Stimulated activated CD4-positive, alpha-beta T cell treated with anti-CD3 and anti-CD28 coated beads, TNF-alpha, amount 100 ng/mL, for 24 hours (primary cell): ENCODE data around the gene C13orf46.
"Not testable (repeated sequence)": the region's sequence is repeated elsewhere in the genome, so short reads cannot be mapped to it uniquely, and the experiment has no call there.

Experiments
- DNase-seq, 3 experiments: peaks; one replicate each; pipeline ENCODE4 v3.0.0-alpha.2; 2020; ENCODE audit warnings: low read depth in 3 of 3

Gene C13orf46

DNA sequence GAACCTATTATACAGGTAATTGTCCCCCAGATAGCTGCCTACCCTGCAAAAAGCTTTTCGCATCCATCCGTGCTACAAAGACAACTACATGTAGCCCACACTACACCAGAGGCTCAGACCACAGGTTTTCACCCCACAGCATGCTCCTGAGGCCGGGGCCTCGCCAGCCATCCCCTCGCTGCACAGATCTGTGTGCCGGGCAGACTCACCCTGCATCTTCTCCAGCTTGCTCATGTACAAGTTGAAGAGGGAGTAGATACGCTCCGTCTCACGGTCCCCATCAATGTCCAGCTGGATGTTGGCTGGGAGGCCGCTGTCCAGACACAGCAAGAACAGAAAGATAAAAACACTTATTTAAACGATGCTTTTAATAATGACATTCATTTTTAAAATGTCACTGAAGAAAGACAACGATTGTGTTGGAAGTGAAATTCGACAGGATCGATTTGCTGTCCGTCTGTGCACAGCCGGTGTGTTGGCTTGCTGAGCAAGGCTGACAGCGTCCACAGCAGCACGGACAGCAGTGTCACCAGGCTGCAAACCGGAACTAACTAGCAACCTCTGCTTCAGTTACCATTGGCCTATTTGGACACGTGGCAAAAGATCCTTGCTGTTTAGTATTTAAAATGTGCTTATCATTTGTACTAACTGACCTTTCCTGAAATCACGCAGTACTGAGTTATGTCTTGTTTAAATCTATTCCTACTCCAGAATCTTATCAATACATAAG lies 18.6 kb upstream of the C13orf46 start:
- no peak for DNase-seq

DNA sequence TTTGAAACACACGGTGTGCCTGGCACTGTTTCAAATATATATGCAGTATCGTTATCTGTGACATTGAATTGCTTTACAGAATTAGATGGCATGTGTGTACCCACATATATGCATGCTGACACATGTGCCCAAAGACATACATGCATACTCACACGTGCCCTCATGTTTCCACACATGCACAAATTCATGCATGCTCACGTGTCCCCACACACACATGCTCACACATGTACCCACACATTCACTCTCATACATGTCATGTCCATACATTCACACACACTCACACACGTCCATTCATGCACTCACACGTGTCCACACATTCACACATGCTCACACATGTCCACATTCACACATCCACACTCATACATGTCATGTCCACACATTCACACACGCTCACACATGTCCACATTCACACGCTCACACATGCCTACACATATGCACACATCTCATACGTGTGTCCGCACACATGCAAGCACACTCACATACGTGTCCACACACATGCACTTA lies 17.9 kb upstream of the C13orf46 start:
- DNase-seq, result no peak

- no peak for DNase-seq
Observed at GRCh38 chr13:113991191-113991669, 17.4 kb upstream of the C13orf46 start.

- DNase-seq, result no peak
Observed at GRCh38 chr13:113990321-113990837, 16.5 kb upstream of the C13orf46 start.

- DNase-seq, result no peak
Observed at GRCh38 chr13:113989585-113990300, 15.9 kb upstream of the C13orf46 start.

DNA sequence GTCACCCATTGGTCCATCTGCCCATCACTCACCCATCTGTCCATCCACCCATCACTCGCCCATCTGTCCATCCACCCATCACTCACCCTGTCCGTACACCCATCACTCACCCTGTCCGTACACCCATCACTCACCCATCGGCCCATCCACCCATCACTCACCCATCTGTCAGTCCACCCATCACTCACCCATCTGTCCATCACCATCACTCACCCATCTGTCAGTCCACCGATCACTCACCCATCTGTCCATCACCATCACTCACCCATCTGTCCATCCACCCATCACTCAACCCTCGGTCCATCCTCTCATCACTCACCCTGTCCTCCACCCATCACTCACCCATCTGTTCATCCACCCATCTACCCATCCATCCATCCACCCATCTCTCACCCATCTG lies 15.0 kb upstream of the C13orf46 start:
- not testable (repeated sequence) for DNase-seq

DNA sequence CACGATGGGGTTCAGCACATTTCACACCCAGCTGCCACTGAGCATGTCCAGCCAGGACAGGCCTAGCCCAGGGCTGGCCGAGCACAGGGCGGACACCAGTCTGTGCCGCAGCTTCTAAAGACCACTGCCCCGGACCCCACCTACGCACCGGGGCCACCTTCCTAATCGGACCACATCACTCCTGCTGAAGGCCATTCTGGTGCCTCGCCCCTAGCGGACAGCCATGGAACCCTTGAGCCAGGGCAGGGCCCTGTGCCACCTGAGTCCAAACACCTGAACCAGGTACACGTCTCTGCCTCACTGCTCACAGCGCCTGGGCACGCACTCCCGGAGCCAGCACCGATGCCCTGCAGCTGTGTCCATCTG lies 8.4 kb upstream of the C13orf46 start:
- DNase-seq, result no peak

DNA sequence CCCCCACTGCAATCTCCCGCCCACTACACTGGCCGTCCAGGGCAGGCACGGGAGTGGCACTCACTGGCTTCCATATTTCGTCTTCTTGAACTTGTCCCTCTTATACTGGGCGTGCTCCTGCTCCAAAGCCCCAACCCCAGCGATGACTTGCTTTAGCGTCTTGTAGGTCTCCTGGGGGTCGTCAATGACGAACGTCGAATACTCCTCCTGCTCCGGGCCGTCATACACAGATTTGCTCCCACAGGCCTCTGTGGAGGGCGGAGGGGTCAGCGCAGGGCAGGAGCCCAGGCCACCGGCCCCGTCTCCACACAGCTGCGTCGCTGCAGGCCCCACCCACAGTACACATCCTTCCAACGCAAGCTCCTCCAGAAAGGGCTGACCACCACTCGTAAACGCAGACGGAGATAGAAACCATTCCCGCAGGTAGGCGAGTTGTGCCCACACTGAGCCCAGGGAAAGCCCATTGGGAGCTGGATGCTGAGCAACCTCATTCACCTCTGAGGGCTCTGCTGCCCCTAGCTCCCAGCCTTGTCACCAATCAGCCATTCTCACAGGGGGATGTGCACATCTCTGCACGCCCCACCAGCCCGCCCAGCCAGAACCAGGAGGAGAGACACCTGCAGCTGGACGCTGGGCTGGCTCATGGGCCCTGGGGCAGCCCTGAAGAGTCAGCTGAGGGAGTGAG lies 7.9 kb upstream of the C13orf46 start:
- no peak for DNase-seq

DNA sequence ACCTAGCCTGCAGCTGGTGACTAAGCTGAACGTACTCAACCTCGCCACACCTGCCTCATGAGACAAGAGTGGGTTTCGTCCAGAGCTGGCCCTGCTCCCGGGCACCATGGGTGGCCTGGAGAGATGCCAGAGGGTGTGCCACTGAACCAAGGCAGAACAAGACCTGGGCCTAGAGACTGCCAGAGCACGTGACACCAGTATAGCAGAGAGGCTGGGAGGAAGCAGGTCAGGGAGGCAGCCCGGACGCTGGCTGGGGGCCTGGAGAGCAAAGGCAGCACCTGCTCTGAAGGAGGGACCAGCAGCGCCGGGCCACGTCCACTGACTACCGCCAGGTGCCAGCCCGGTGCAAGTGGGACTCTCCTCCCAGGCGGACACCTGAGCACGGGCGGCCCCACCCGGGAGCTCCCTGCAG lies 7.3 kb upstream of the C13orf46 start:
- DNase-seq, result no peak

DNA sequence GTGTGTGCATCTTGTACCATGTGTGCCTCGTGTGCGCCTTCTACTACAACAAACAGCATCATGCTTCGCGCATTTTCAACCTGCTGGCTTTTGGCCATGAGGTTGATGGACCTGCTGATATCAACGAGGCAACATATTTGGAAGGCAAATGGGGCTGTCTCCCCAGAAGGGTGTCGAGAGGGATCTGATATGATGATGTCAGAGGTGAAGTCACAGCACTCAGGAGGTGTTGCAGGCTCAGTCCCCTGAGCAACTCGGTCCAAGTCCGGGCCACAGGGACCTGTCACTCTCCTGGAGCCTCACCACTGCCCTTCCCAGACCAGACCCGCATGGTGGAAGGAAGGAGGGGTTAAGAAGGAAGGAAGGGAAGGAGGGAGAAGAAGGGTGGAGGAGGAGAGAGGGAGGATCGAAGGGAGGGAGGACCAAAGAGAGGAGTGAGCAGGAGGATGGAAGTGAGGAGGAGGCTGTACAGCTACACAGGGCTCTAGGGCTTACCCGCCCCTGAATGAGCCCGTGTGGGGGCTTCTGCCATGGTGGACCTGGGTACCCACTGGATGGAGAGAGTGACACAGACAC lies 6.7 kb upstream of the C13orf46 start:
- DNase-seq, result no peak

DNA sequence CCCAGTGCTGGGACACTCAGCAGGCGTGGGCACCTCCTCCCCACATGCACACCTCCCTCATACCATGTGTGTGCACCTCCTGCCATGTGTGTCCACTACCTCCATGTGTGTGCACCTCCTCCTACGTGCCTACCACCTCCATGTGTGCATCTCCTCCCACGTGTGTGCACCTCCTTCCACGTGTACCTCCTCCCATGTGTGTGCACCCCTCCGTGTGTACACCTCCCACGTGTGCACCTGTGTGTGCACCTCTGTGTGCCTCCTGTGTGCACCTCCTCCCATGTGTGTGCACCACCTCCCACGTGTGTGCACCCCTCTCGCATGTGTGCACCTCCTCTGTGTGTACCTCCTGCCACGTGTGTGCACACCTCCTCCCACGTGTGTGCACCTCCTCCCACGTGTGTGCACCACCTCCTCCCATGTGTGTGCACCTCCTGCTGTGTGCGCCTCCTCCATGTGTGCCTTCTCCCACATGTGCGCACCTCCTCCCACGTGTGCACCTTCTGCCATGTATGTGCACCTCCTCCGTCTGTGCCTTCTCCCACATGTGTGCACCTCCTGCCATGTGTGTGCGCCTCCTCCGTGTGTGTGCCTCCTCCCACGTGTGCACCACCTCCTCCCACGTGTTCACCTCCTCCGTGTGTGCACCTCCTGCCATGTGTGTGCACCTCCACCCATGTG lies 6.1 kb upstream of the C13orf46 start:
- no peak for DNase-seq

DNA sequence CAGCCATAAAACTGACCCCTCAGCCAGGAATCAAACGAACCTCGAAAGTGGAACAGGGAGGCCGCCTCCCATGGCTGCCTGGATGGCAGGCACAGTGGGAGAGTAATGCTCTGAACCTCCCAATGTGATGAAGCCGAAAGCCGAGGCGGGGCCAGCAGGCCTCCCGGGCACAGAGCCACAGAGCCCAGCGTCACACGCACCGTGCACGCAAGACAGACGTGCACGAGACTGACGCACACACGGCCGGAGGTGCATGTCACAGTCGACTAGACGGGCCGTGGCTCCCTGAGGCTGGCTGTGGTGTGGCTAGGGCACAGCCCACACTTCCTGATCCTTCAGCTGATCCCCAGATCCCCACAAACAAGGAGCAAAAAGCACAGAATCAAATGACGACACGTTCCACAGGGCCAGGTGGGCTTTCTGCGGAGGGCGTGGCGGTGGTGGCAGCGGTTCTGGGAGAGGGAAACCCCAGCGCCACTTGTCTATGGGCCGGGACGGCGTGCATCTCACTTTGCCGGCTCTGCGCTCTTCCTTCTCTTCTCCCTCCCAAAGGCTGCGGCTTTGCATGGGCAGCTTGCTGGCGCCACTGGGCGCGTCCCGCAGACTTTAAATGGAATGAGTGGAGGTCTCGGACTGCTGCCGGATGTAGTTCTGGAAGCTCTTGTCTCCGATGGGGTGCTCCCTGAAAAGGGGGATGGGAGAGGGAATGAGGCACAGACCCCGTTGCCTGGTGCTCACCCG lies 5.0 kb upstream of the C13orf46 start:
- no peak for DNase-seq

GRCh38 chr13:113977976-113978375 lies 4.1 kb upstream of the C13orf46 start:
- no peak for DNase-seq

GRCh38 chr13:113976711-113977684 lies 3.1 kb upstream of the C13orf46 start:
- DNase-seq, result no peak

DNA sequence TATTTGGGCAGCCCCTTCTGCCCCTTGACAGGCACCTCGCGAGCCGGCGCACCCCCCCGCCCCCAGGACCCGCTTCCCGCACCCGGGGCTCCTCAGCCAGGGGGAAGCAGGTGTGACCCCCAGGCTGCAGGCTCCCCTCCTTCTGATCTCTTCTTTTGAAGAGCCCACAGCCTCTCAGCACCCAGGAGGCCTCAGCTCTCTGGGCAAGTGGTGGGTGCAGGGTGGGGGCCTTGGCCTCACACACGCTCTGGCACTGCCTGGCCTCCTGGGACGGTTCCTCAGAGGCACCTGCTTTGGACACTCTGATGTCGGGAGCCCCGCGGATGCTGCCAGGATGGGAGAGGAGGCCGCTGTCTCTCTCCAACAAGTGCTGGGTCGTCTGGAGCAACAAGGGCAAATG lies 1.5 kb upstream of the C13orf46 start:
- DNase-seq, result no peak

GRCh38 chr13:113974304-113975281 lies 717 bp upstream of the C13orf46 start:
- DNase-seq, result no peak

DNA sequence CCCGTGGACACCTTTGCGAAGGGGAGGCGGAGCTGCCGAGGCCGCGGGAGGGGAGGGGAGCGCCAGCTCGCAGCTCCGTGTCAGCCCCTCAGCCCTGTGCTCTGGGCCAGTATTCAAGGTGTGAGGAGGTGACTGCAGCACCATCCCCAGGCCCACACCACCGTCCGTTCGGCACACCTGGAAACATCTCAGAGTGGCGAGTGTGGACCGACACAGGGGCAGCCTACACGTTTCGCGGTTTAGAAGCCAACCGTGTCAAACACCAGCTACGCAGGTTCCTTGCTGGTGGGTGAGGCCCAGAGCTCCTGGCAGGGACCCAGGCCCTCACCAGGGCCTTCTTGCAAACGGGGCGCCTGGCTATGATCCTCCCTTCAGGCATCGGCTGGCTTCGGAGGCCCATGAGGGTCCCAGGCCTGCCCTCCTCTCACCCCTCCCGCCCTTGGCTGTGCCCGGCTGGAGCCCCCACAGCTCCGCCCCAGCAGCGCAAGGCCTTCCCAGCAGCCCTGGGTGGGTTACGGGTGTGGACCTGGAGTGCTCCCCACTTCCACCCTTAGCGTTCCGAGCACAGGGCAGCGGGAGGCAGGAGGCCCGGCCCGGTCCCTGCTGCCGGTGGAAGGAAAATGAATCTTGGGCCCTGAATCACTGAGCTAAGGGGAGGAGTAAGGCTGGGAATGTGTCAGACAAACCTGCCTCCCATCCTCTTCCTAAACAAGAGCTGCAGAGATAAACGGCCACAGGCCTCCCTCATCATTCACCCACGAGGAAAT lies 1.2 kb downstream of the C13orf46 start:
- DNase-seq, result no peak
